ENCODE measurements around the gene TRIP13.
"Not testable (repeated sequence)": the region's sequence is repeated elsewhere in the genome, so short reads cannot be mapped to it uniquely, and the experiment has no call there.

TRIP13 gene

GRCh38 chr5:873328-873727 is 19.4 kb upstream of the TRIP13 start:
- TF ChIP-seq CTCF (IDR thresholded peaks at IDR 0.05; ENCODE audit: insufficient read depth, missing control alignments): no peak
- no peak for FAIRE-seq

GRCh38 chr5:875931-876330 is 16.8 kb upstream of the TRIP13 start:
- FAIRE-seq: no peak
- no peak for TF ChIP-seq CTCF (IDR thresholded peaks at IDR 0.05; ENCODE audit: insufficient read depth, missing control alignments)
- no peak for DNase-seq (ENCODE audit: insufficient read length, low spot score)

More at GRCh38 chr5:873328-873727, 19.4 kb upstream of the TRIP13 start:
- no peak for DNase-seq (ENCODE audit: insufficient read length, low spot score)

- no peak for DNase-seq (ENCODE audit: insufficient read length, low spot score)
- TF ChIP-seq CTCF (IDR thresholded peaks at IDR 0.05; ENCODE audit: insufficient read depth, missing control alignments): no peak
- FAIRE-seq: no peak
Measured at GRCh38 chr5:876398-877365, 16.0 kb upstream of the TRIP13 start.

- FAIRE-seq (no peak), DNase-seq (ENCODE audit: insufficient read length, low spot score) (no peak)
- TF ChIP-seq CTCF (IDR thresholded peaks at IDR 0.05; ENCODE audit: insufficient read depth, missing control alignments): no peak
Measured at GRCh38 chr5:878125-878524, 14.6 kb upstream of the TRIP13 start.

- not testable (repeated sequence) for FAIRE-seq; DNase-seq (ENCODE audit: insufficient read length, low spot score)
Measured at GRCh38 chr5:878677-879076, 14.0 kb upstream of the TRIP13 start.

- TF ChIP-seq CTCF (IDR thresholded peaks at IDR 0.05; ENCODE audit: insufficient read depth, missing control alignments): no peak
- DNase-seq (ENCODE audit: insufficient read length, low spot score) (no peak), FAIRE-seq (no peak)
Measured at GRCh38 chr5:880816-881550, 11.7 kb upstream of the TRIP13 start.

- no peak for TF ChIP-seq CTCF (IDR thresholded peaks at IDR 0.05; ENCODE audit: insufficient read depth, missing control alignments)
- no peak for DNase-seq (ENCODE audit: insufficient read length, low spot score)
- FAIRE-seq: no peak
Measured at GRCh38 chr5:881551-881935, 11.1 kb upstream of the TRIP13 start.
